Measurements from ENCODE around the gene NCAM1. TPM values are rescaled to one million over a fixed set of nuclear protein-coding genes. Genes with fewer than 3 reads are reported as not detected.

Gene NCAM1
- polyA plus RNA-seq, 1 experiment, result 0.27 TPM

DNA sequence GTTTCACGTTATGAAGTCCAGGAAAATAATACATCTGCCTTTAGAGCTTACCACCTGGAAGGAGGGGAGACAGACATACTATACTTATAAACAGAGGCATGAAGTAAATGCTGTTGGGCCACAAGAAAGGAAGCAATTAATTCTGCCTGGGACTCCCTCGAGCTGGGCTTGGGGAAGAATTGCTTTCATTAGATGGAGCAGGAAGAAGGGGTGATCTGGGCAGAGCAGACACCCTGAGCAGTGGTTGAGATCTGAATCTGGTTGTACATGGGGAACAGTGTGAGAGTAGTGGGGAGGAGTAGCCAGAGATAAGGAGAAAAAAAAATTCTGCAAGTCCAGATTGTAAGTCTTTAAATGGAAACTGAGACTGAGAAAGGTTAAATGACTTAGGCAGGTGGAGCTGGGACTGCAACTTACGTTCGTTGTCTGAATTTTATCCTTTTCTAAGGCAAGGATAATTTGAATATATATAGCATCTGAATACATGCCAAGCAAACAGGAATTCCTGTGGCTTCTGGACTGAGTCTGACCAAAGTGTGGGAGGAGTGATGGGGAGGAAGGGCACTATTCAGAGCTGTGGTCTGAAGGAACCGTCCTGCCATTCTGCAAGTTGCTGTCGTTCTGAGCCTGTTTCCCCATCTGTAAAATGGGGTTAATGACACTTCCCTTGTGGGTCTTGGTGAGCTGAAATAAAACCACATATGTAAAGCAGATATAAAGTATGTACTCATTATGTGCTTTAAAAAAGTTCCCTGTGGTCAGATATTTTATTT lies 7.9 kb downstream of the NCAM1 start:
- ChIA-PET CTCF (no interaction called here), POLR2A (no interaction called here)
- Histone ChIP-seq H3K36me3 (ENCODE audit: control insufficient read depth, insufficient read depth, low read length) (no peaks in the 10 kb centered on the region), H3K4me3 (ENCODE audit: low read depth, low read length) (no peak overlapping the region), H3K27me3 (ENCODE audit: control insufficient read depth, insufficient read depth, low read length) (0 out of 2 replicates have a peak, but pooled peaks cover under 1% of the 10 kb centered on the region)
- DNase-seq (ENCODE audit: low read depth), result no peak
- TF ChIP-seq, protein P1, sequence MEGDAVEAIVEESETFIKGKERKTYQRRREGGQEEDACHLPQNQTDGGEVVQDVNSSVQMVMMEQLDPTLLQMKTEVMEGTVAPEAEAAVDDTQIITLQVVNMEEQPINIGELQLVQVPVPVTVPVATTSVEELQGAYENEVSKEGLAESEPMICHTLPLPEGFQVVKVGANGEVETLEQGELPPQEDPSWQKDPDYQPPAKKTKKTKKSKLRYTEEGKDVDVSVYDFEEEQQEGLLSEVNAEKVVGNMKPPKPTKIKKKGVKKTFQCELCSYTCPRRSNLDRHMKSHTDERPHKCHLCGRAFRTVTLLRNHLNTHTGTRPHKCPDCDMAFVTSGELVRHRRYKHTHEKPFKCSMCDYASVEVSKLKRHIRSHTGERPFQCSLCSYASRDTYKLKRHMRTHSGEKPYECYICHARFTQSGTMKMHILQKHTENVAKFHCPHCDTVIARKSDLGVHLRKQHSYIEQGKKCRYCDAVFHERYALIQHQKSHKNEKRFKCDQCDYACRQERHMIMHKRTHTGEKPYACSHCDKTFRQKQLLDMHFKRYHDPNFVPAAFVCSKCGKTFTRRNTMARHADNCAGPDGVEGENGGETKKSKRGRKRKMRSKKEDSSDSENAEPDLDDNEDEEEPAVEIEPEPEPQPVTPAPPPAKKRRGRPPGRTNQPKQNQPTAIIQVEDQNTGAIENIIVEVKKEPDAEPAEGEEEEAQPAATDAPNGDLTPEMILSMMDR (IDR thresholded peaks at IDR 0.05; ENCODE audit: insufficient read depth, low read depth, low read length), result no peak

DNA sequence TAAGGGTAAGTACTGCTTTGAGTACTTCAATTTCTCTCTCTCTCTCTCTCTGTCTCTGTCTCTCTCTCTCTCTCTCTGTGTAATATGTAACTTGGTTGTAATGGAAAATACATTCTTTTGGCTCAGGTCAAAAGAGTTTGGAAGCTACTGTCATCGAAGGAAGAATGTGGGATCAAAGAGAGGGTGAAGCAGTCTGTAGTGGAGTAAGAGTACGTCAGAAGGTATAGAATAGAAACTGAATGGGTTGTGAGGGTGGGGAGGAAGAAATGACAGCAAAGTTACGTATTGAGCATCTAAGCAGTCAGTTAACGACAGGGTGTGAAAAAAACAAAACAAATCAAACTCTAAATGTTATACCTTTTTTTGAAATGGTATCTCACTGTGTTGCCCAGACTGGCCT lies 10.0 kb downstream of the NCAM1 start:
- no peaks in the 10 kb centered on the region for H3K27me3 ChIP-seq (ENCODE audit: control insufficient read depth, insufficient read depth, low read length)
- CTCF ChIA-PET, result no interaction called here
- H3K4me3 ChIP-seq (ENCODE audit: low read depth, low read length), result no peak overlapping the region
- no peak for DNase-seq (ENCODE audit: low read depth)
- POLR2A ChIA-PET, result no interaction called here
- TF ChIP-seq, protein P1 (IDR thresholded peaks at IDR 0.05; ENCODE audit: insufficient read depth, low read depth, low read length), result no peak
- H3K36me3 ChIP-seq (ENCODE audit: control insufficient read depth, insufficient read depth, low read length), result no peaks in the 10 kb centered on the region

DNA sequence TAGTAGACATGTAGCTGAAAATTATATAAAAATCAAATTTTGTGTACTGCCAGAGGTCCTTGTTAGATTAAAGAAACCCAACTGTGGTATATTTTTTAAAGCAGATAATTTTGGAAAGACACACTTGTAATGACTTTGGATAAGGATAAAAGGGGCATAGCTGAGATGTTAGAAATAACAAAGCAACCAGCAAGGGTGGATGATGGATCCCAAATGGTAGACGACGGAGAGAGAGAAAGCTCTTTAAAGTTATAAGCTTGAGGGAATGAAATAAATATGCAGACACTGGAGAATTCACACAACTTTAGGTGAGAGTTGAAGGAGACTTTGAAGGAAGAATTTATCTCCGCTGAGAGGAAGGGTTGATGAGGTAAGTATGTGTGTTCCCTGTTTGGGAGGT lies 10.6 kb downstream of the NCAM1 start:
- TF ChIP-seq, protein P1 (IDR thresholded peaks at IDR 0.05; ENCODE audit: insufficient read depth, low read depth, low read length), result no peak
- no peaks in the 10 kb centered on the region for H3K36me3 ChIP-seq (ENCODE audit: control insufficient read depth, insufficient read depth, low read length)
- ChIA-PET POLR2A (no interaction called here), CTCF (no interaction called here)
- no peaks in the 10 kb centered on the region for H3K27me3 ChIP-seq (ENCODE audit: control insufficient read depth, insufficient read depth, low read length)
- no peak for DNase-seq (ENCODE audit: low read depth)
- H3K4me3 ChIP-seq (ENCODE audit: low read depth, low read length), result no peak overlapping the region

- no peaks in the 10 kb centered on the region for H3K27me3 ChIP-seq (ENCODE audit: control insufficient read depth, insufficient read depth, low read length)
- TF ChIP-seq, protein P1 (IDR thresholded peaks at IDR 0.05; ENCODE audit: insufficient read depth, low read depth, low read length), result no peak
- H3K36me3 ChIP-seq (ENCODE audit: control insufficient read depth, insufficient read depth, low read length), result no peaks in the 10 kb centered on the region
- POLR2A ChIA-PET, result no interaction called here
- CTCF ChIA-PET, result no interaction called here
- DNase-seq (ENCODE audit: low read depth), result no peak
- H3K4me3 ChIP-seq (ENCODE audit: low read depth, low read length), result no peak overlapping the region
These were observed 11.4 kb downstream of the NCAM1 start for GRCh38 chr11:112972399-112973145.

DNA sequence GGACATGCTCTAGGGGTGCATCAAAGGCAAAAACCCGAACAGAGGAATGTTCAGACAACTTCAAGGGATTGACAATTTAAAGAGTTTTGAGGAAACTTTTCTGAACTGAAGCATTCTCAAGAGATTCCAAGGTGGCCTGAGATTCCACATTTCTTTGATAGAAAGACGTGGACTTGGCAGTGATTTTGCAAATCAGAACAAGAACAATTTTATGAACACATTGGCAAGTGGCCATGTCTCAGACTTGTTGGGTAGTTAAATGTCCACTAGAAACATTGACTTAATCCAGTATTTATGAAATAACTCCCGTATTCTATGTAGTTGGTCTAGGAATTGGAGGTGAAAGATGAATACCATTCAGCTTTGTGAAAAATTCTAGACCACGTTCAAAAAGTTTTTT lies 13.8 kb downstream of the NCAM1 start:
- Histone ChIP-seq H3K36me3 (ENCODE audit: control insufficient read depth, insufficient read depth, low read length) (no peaks in the 10 kb centered on the region), H3K4me3 (ENCODE audit: low read depth, low read length) (no peak overlapping the region), H3K27me3 (ENCODE audit: control insufficient read depth, insufficient read depth, low read length) (no peaks in the 10 kb centered on the region)
- no peak for DNase-seq (ENCODE audit: low read depth)
- ChIA-PET CTCF (no interaction called here), POLR2A (no interaction called here)
- TF ChIP-seq, protein P1 (IDR thresholded peaks at IDR 0.05; ENCODE audit: insufficient read depth, low read depth, low read length), result no peak
